ENCODE results near the gene ABCC4. TPM values are rescaled to one million over a fixed set of nuclear protein-coding genes. Genes with fewer than 3 reads are reported as not detected.

ABCC4 gene
- total and polyA plus RNA-seq, 2 donors (not counting 1 experiment from before 2014, with no cell fraction given), result 35.2 to 98.8 TPM

- no peaks in the 10 kb centered on the region for H3K9me3 ChIP-seq (ENCODE audit: control insufficient read depth, insufficient read depth, low read depth, low read length)
- TF ChIP-seq CTCF (conservative IDR thresholded peaks at IDR 0.05 in 1 of 2, IDR thresholded peaks at IDR 0.05 in 1 of 2; ENCODE audit: low read depth in 1 of 2, low read length in 2 of 2) (no peak), EZH2 (IDR thresholded peaks at IDR 0.05; ENCODE audit: low read length, missing control alignments) (no peak)
Observed at GRCh38 chr13:95253033-95253432, 48.2 kb downstream of the ABCC4 start.

GRCh38 chr13:95251641-95252040 is 49.6 kb downstream of the ABCC4 start:
- DNase-seq (ENCODE audit: low read depth in 2 of 2), result peak in 1 of 2 donors; percentile 39
- no peaks in the 10 kb centered on the region for H4K20me1 ChIP-seq (ENCODE audit: control insufficient read depth, extremely low read depth, insufficient read depth, low read length)
- peaks cover 13% of the 10 kb centered on the region for H3K79me2 ChIP-seq (ENCODE audit: control insufficient read depth, insufficient read depth, low read length)
- TF ChIP-seq EZH2 (IDR thresholded peaks at IDR 0.05; ENCODE audit: low read length, missing control alignments), result no peak
- TF ChIP-seq CTCF (conservative IDR thresholded peaks at IDR 0.05 in 1 of 2, IDR thresholded peaks at IDR 0.05 in 1 of 2; ENCODE audit: low read depth in 1 of 2, low read length in 2 of 2), result no peak
- no peak overlapping the region for H3K4me2 ChIP-seq (ENCODE audit: extremely low read depth, insufficient read depth, low read length)
- peaks cover 16% of the 10 kb centered on the region for H3K4me1 ChIP-seq (ENCODE audit: control insufficient read depth, extremely low read depth, insufficient read depth, low read length)
- H3K36me3 ChIP-seq (ENCODE audit: control insufficient read depth, insufficient read depth, low read length), result no peaks in the 10 kb centered on the region
- no peak overlapping the region for H3K9ac ChIP-seq (ENCODE audit: insufficient read depth, low read length)
- H3K27me3 ChIP-seq (ENCODE audit: control insufficient read depth, insufficient read depth, low read length), result no peaks in the 10 kb centered on the region
- no peak overlapping the region for H2AFZ ChIP-seq (ENCODE audit: low read length)
- no peak overlapping the region for H3K4me3 ChIP-seq (replicated peaks in 1 of 4; ENCODE audit: control extremely low read depth in 1 of 4, insufficient read depth in 1 of 4, low read depth in 3 of 4, low read length in 4 of 4)
- H3K9me3 ChIP-seq (ENCODE audit: control insufficient read depth, insufficient read depth, low read depth, low read length), result no peaks in the 10 kb centered on the region
- H3K27ac ChIP-seq (ENCODE audit: insufficient read depth, low read length), result no peak overlapping the region

More at GRCh38 chr13:95253033-95253432, 48.2 kb downstream of the ABCC4 start:
- Histone ChIP-seq H3K36me3 (ENCODE audit: control insufficient read depth, insufficient read depth, low read length) (no peaks in the 10 kb centered on the region), H2AFZ (ENCODE audit: low read length) (no peak overlapping the region), H4K20me1 (ENCODE audit: control insufficient read depth, extremely low read depth, insufficient read depth, low read length) (no peaks in the 10 kb centered on the region), H3K4me2 (ENCODE audit: extremely low read depth, insufficient read depth, low read length) (no peak overlapping the region), H3K79me2 (ENCODE audit: control insufficient read depth, insufficient read depth, low read length) (peaks cover 13% of the 10 kb centered on the region), H3K27me3 (ENCODE audit: control insufficient read depth, insufficient read depth, low read length) (no peaks in the 10 kb centered on the region), H3K9ac (ENCODE audit: insufficient read depth, low read length) (no peak overlapping the region), H3K4me1 (ENCODE audit: control insufficient read depth, extremely low read depth, insufficient read depth, low read length) (peaks cover 19% of the 10 kb centered on the region), H3K27ac (ENCODE audit: insufficient read depth, low read length) (no peak overlapping the region), H3K4me3 (replicated peaks in 1 of 4; ENCODE audit: control extremely low read depth in 1 of 4, insufficient read depth in 1 of 4, low read depth in 3 of 4, low read length in 4 of 4) (no peak overlapping the region)
- DNase-seq (ENCODE audit: low read depth in 2 of 2), result no peak

- Histone ChIP-seq H3K27ac (ENCODE audit: insufficient read depth, low read length) (no peak overlapping the region), H4K20me1 (ENCODE audit: control insufficient read depth, extremely low read depth, insufficient read depth, low read length) (no peaks in the 10 kb centered on the region), H3K4me3 (replicated peaks in 1 of 4; ENCODE audit: control extremely low read depth in 1 of 4, insufficient read depth in 1 of 4, low read depth in 3 of 4, low read length in 4 of 4) (no peak overlapping the region), H3K9me3 (ENCODE audit: control insufficient read depth, insufficient read depth, low read depth, low read length) (no peaks in the 10 kb centered on the region), H3K4me1 (ENCODE audit: control insufficient read depth, extremely low read depth, insufficient read depth, low read length) (peaks cover 12% of the 10 kb centered on the region), H3K27me3 (ENCODE audit: control insufficient read depth, insufficient read depth, low read length) (no peaks in the 10 kb centered on the region), H3K9ac (ENCODE audit: insufficient read depth, low read length) (no peak overlapping the region), H2AFZ (ENCODE audit: low read length) (no peak overlapping the region), H3K36me3 (ENCODE audit: control insufficient read depth, insufficient read depth, low read length) (no peaks in the 10 kb centered on the region), H3K79me2 (ENCODE audit: control insufficient read depth, insufficient read depth, low read length) (peaks cover 13% of the 10 kb centered on the region), H3K4me2 (ENCODE audit: extremely low read depth, insufficient read depth, low read length) (no peak overlapping the region)
- no peak for TF ChIP-seq EZH2 (IDR thresholded peaks at IDR 0.05; ENCODE audit: low read length, missing control alignments)
- TF ChIP-seq CTCF (conservative IDR thresholded peaks at IDR 0.05 in 1 of 2, IDR thresholded peaks at IDR 0.05 in 1 of 2; ENCODE audit: low read depth in 1 of 2, low read length in 2 of 2), result no peak
- no peak for DNase-seq (ENCODE audit: low read depth in 2 of 2)
Observed at GRCh38 chr13:95250961-95251360, 50.3 kb downstream of the ABCC4 start.
